Activated CD8-positive, alpha-beta memory T cell treated with anti-CD3 and anti-CD28 coated beads for 48 hours (primary cell): Measurements from ENCODE around the gene C1QTNF6.
"Not testable (repeated sequence)": the region's sequence is repeated elsewhere in the genome, so short reads cannot be mapped to it uniquely, and the experiment has no call there.

ENCODE experiments used
- DNase-seq, 3 experiments: peaks; one replicate each; pipeline ENCODE4 v3.0.0-alpha.2; 2020; ENCODE audit warnings: low read depth in 2 of 3, low spot score in 2 of 3

The C1QTNF6 gene

DNA sequence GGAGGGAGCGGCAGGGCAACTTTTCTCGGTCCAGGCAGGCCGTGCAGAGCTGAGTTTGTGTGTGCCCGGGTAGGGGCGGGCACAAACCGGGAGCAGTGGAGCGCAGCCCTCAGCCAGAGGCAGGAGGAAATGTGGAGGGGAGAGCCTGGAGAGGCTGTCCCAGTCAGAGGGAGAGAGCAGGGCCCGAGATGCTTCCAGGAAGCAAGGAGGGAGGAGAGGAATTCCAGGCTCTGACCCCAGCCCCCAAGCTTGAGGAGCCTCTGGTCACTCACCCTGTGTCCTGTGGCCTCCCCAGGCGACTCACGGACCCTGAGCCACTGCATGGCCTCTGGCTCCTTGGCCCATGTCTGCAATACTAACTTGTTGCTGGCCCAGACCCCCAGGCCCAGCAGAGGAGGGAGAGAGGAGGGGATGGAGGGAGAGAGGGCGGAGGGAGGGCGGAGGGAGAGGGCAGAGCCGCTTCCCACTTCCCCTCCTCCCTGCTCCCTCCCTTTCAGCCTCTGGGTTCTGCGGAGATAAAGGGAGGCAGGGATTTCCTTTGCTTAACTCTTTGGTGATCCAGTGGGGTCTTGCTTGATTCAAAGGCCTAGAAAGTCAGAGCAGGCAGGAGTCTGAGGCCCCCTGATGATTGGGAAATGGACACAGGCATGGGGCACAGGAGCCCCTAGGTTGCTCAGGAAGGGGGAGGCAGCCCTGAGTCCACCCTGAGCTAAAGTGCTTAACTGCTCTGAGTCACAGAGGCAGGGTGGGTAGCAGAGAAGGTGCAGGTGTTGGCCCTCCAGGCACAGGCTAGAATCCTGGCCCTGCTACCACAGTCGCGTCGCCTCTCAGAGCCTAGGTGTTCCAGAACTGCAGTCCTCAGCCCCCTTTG, at the start of gene C1QTNF6:
Gene C1QTNF6, minus strand, starts transcription at position 357 of the 871 bp plus-strand sequence. Its CDS starts 34 bp downstream, at position 323.
- no peak for DNase-seq

DNA sequence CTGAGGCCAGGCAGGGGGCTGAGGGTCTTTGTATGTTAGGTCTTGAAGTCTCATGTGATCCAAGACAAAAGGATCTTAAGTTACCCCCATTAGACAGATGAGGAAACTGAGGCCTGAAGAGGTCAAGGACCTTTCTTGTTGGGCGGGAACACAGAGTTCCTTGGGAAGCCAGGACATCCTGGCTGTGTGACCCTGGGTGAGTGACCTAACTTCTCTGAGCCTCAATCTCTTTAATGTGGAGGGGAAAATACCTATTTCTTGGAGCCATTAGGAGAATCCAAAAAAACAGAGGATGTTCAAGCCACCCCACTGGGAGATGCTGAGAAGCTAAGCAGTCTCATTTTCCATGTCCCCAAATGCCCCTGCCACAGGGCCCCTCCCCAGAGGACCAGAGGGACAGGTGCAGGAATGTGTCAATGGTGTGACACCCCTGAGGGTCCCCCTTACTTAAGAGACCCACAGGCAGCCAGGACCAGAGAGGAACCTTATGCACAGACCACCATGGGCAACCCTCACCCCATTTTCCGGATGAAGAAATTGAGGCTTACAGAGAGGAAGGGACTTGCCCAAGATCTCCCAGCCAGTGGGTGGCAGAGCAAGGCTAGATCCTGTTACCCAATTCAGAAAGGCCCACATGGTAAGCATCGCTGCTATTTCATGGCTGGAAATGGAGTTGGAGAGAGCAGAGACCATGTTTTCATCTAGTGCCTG, 48.0 kb upstream of the C1QTNF6 start:
- DNase-seq, result no peak

DNA sequence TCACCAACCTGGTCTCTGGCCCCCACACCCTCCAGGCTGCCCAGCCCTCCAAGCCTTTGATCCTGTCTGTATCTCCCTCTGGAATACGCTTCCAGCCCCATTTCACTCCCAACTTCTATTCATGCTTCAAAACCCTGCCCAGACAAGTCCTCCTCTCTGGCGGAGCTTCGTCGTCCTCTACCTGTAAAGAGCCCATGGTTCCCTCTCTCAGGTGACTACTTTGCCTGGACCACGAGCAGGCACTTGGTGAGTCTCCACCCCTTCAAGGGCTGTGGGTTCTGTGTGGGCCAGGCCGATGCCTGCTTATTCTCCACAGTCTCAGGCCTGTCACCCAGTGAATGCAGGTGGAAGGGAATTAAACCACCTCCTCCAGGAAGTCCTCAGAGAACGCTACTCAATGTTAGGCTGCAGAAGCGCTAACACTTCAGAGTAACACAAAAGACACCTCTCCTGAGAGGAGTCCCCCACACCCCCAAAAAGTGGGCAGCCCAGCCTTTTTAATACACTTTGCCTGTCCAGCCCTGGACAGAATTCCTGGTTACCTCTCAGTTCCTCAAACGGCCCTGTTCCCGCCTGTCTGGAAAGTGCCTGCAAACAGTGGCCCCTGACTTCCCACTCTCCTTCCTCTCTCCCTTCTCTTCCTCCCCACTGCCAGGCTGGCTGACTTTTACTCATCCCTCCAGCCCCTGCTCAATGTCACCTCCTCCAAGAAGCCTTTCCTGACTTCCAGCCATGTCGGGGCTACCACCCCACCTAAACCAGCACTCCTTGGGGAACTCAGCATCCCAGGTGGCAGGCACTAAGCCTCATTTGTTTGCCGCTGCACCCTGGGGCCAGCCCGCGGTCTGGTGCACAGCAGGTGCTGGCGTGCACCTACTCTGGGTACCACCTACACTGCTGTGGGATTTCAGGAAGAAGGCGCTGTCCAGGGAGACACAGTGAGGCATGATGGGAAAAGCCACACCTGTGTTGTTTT, 47.0 kb upstream of the C1QTNF6 start:
- DNase-seq, result no peak

DNA sequence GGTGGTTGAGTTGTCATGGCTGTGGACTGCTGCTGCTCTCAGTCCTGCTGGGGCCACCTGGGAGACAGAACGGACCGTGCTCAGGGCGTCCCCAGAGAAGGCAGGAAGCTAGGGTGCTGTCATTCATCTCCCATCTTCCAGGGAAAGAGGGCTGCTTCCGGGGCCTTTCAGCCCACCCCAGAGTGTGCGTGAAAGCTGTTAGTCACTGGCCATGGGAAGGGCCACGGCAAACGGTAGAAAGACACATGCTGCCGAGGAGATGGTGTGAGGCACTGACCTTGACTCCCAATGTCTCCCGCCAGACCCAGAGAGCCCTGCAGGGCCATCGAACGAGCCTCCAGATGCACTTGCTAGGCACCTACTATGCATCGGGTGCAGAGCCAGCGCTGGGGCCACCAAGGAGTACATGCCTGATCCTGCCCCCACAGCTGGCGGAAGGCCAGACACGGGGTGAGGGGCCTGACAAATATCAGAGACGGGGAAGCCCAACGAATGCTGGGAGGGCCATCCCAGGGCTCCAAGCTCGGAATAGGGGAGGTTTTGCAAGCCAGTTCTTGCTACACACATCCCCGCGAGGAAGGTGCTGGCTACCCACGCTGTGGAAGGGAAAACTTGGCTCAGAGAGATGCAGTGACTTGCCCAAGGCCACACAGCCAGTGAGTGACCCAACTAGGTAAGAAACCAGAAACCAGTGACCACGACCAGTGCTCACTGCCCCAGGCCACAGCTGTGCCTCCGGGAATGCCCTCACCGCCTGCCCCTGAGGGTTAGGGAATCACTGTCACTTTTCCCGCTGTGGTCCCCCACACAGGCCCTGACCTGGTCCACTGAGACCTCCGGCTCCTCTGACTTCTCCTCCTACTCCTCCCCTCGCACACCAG, 45.9 kb upstream of the C1QTNF6 start:
- DNase-seq, result no peak

DNA sequence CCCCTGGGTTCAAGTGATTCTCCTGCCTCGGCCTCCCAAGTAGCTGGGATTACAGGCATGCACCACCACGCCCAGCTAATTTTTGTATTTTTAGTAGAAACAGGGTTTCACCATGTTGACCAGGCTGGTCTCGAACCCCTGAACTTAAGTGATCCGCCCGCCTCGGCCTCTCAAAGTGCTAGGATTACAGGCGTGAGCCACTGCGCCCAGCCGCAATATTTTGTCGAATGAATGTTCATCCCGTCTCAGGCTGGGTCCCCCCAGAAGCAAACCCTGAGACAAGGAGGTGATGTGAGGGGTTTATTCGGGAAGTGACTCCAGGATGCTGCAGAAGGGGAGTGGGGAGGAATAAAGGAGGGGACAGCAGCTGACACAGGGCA, 45.3 kb upstream of the C1QTNF6 start:
- not testable (repeated sequence) for DNase-seq

DNA sequence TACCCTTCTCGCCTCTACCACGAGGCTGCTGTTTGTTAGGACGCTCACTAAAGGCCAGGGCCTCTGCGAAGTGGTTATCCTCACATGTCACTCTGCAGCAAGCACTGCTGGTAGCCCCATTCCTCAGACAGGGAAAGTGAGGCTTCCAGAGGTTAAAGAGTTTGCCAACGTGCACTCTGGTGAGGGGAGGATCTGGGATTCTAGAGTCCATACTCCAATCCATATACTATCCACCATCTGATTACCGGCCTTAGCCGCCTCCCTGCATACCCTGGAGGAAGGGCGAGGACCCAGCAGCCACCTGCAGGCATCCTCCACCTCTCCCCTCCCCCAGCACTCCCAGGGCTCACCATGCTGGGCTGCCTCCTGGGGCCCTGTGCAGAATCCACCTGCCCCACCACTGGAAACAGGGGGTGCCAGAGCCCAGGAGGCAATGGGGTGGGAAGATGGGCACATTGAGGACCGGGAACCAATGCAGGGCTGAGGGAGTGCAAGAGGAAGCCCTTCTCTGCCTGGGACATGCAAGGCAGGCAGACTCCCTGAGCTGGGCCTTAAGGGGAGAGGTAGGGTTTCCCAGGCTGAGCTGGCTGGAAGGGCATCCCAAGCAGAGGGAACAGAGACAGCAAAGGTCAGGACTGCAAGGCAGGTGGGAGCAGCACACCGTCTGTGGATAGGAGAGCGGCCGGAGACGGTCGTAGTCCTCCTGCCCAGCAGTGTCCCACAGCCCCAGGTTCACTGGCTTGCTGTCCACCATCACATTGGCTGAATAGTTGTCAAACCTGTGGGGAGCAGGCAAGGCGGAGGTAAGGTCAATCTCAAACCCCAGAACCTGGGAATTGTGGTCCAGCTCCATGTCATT, 44.3 kb upstream of the C1QTNF6 start:
- no peak for DNase-seq

DNA sequence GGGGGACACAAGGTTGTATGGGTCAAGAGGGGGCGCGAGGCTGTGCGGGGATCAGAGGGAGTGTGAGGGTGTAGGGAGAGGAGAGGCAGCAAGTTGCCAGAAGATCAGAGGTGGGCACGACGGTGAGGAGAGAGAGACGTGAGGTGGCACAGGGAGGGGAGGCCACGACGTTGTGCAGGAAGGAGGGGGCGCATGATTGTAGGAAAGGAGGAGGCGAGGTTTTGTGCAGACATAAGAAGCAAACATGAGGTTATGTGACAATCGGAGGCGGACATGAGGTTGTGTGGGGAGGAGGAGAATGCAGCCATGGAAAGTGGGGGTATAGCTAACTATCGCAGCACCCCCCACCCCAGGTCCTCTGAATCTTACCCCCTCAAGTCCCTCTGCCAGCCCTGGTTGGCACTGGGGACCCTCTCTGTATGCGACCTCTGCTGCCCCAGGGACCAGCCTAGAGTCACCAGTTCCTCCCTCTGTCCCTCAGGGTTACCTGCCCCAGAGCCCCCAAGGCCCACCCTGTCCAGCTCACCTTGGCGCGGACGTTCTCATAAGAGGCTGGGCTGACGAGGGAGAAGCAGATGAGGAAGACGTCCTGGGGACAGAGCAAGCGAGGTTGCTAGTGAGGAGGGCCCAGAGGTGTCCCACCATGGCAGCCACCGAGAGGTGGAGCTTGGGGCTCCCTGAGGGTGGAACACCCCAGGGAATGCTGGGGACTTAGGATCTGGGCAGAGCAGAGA, 43.5 kb upstream of the C1QTNF6 start:
- DNase-seq, result no peak

DNA sequence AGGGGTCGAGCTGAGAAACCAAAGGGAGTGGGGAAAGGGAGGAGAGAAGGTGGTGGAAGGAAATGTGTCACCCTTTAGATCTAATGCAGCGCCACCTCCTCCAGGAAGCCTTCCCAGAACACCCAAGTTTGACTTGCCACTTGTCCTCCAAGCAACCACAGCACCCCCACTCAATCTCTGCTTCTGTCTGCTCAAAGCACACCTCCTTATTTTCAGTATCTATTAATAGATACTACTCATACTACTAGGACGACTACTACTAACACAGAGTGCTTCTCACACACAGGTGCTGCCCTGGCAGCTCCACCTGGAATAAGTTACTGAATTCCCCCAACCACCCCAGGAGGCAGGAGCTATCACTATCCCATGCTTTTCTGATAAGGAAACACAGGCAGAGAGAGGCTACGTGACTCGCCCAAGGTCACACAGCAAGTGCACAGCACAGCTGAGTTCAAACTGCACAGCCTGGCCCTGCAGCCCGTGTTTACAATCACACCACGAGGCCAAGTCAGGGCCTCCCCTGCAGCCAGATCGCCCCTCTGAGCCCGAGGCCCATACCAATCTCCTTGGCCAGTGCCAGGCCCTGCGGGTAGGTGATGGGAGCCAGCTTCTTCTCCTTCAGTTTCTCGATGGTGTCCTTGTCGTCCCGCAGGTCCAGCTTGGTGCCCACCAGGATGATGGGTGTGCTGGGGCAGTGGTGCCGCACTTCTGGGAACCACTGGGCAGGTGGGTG, 42.8 kb upstream of the C1QTNF6 start:
- DNase-seq, result peak in 1 of 3 experiments; percentile 57

DNA sequence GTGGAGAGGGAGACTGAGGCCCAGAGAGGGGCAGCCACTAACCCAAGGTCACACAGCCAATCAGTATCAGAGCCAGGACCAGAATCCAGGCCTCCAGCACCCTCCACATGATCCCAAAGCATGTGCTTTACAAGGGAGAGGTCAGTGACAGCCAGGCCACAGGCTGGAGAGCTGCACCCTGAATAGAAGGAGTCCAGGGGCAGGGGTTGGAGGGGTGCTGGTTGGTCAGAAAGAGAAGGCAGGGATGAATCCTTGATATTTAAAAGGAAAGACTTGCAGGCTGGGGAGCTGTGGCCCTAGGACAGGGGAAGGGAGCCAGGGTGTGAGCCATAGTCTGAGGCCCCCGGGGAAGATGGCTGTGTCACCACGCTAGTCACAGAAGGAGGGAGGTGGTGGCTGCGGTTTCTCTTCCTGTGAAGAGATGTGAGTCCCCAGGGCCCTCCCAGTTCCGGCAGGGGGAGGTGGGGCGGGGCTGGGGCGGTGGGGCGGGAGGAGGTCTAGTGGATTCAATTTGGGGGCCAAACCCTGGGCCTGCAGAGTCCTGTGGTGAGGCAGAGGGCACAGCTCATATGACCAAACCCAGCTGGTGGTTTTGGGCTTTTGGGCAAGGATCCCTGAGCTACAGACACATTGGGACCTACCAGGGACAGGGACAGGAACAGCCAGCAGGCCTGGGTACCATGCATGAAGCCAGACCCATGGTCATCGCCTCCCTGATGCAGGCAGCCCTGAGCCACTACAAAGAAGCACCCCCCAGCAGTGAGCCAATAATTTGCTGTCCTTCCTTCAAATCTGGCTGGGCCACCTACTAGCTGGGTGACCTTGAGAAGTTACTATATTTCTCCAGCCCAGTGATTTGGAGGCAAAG, 42.0 kb upstream of the C1QTNF6 start:
- peak in 2 of 3 experiments; percentile 79 to 80 for DNase-seq

DNA sequence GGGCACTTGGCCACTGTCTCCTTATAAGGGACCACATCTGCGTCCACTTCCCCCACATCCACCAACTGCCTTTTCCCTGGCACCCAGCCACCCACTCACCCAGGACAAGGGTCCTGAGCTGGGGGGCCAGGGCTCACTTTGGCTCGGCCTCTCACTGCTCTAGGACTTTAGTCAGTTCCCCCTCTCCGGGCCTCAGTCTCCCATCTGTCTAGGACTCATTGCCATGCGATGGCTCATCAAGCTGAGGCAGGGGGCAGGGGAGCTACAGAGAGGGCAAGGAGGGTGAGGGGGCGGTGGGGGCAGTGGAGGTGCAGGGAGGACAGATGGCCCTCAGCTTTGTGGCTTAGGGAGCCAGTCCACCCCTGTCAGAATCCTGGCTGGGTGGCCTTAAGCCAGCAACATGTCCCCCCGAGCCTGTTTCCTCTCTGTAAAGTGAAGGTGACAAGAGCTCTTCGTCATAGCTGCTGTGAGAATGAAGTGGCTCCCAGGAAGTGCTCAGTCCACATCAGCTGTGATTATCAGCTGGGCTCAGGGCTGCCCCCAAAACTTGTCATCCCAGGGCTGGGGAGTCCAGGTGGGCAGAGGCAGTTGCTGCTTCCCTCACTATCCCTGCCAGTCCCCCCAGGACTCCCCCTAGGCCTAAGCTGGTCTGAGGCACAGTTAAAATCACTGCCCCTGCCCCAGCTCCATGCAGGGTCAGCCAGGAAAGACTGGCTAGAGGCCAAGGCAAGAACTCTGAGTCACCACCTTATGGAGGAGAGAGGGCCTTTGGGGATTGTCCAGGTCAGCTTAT, 41.2 kb upstream of the C1QTNF6 start:
- no peak for DNase-seq

DNA sequence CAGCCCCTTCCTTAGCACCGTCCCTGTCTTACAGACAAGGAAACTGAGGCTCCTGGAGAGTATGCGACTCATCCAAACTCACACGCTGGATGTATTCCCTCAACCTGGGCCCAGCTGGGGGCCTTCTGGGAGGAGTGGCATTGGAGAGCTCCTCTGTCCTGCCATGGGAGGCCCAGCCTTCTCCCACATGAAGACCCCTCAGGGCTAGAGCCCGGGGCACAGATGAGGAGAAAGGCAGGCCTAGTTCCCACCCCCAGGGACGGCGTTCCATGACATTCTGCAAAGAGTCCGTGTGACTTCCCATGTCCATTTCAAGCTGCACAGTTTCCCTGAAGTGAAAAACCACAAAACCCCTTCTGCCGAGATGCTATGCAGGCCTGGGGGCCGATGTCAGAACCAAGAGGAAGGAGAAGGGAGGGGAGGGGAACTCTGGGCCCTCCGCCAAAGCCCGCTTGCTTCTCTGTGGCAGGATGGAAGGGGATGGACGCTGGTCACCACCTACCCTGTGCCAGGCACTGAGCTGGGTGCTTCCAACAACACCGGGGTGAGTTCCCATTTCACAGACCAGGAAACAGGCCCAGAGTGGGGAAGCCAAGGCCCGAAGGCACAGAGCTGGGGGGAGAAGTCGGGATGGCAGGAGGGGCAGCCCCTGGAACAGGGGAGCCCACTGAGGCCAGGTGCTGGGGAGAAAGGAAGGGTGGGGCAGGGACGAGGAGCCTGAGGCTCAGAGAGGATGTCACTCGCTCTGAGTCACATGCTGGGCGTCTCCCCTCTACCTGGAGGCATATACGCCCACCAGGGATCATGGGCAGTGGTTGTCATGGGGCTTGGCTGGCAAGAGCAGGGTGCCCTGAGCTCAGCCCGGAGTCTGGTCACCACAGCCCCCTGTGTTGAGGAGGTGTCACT, 40.3 kb upstream of the C1QTNF6 start:
- DNase-seq, result no peak

DNA sequence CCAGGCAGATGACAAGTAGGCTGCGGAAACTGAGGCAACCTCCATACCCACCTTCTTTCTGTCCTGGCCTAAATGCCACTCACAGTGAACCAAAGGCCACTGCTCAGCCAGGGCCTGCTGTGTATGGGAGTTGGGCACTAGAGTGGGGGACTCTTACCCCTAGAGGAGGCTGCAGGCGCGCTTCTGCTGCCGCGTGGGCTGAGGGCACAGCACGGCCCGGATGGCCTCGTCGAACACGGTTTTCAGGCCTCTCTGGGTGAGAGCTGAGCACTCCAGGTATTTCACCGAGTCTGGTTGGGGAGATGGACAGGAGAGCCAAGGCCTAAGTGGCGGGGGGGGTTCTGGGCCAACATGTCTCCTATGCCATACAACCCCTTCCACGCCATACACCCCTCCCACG, 38.5 kb upstream of the C1QTNF6 start:
- no peak for DNase-seq

DNA sequence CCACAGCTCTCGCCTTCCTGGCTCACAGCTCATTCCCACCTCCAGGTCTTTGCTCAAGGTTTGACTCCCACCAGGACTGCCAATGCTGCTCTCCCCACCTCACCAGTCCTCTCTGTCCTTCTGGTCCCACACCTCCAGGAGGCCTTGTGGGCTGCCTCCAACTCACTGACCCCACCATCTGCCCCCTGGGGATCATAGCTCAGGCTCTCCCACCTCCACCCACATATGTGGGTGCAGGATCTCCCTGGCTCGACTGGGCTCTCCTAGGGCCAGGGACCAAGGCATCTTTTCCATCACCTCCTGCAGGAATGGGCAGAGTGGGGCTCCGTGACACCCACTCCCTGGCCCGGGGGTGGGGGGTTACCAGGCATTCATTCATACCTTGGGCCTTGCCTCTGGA, 38.0 kb upstream of the C1QTNF6 start:
- no peak for DNase-seq

DNA sequence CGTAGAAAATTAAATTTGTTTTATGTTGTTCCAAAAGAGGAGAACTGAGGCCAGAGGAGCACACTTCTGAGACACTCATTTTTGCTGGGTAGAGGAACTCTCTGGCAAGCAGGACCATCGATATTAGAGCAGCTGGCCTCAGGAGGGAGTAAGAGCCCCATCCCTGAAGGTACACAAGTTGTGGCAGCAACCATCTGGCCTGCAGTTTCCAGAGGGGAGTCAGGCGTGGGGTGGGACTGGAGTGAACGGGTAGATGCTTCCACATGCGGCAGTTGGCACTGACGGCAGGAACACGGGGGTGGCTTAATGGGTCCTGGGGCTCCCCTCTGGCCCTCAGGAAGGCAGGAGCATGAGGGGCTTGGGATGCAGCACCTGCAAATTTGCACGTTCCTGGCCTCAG, 37.4 kb upstream of the C1QTNF6 start:
- no peak for DNase-seq

DNA sequence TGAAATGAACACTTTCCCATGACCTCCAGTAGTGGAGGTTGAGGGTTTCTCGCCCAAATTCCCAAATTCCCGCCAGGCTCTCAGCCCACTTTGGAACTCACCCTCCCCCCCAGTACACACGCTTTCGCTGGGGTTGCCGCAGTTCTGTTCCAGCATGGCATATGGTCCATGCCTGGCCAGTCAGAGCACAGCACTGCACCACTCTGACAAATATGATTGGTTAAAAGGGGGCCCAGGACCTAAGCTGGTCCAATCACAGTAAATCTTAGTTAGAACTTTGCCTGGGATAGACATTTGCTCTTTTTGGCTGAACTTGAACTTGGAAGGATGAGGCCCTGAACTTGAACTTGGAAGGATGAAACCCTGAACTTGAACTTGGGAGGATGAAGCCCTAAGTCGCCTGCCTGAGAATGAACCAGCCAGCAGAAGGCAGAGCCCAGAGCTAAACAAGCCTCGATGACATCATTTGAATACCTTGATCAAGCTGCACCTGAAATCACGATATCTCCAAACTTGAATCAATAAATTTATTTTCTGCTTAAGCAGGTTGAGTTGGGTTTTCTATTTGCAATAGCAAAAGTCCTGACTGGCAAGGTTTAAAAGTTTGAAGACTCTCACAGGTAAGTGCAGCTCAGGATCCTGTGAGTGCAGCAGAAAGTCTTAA, 36.8 kb upstream of the C1QTNF6 start:
- no peak for DNase-seq
